H9 (cell line): ENCODE data around the gene RPL15. TPM values are rescaled to one million over a fixed set of nuclear protein-coding genes. Genes with fewer than 3 reads are reported as not detected.

Experiments used
- DNase-seq: peaks from one replicate; pipeline ENCODE4 v3.0.0-alpha.2; 2017
- H2AFZ ChIP-seq: one replicate; pipeline ENCODE4 v1.6.1; 2013; ENCODE audit warnings: mild to moderate bottlenecking, low read length, control low read depth, moderate library complexity
- H2AK5ac ChIP-seq: 2 replicates; pipeline ENCODE4 v1.6.1; 2013; ENCODE audit warnings: low read length, control low read depth, mixed read lengths; ENCODE audit not compliant: insufficient read length
- H2BK120ac ChIP-seq: one replicate; pipeline ENCODE4 v1.6.1; 2013; ENCODE audit warnings: low read depth, mild to moderate bottlenecking, low read length, control low read depth, inconsistent platforms; ENCODE audit not compliant: poor library complexity, severe bottlenecking
- H2BK12ac ChIP-seq: 2 replicates; pipeline ENCODE4 v1.6.1; 2013; ENCODE audit warnings: low read length, control low read depth, mixed read lengths, low read depth; ENCODE audit not compliant: insufficient read length
- H2BK15ac ChIP-seq: 2 replicates; pipeline ENCODE4 v1.6.1; 2013; ENCODE audit warnings: low read depth, low read length, control low read depth
- H2BK20ac ChIP-seq: one replicate; pipeline ENCODE4 v1.6.1; 2013; ENCODE audit warnings: low read depth, mild to moderate bottlenecking, low read length, control low read depth, inconsistent platforms; ENCODE audit not compliant: poor library complexity, severe bottlenecking
- H2BK5ac ChIP-seq: 2 replicates; pipeline ENCODE4 v1.6.1; 2013; ENCODE audit warnings: low read length, control low read depth, mixed read lengths; ENCODE audit not compliant: insufficient read length
- H3K14ac ChIP-seq: 2 replicates; pipeline ENCODE4 v1.6.1; 2013; ENCODE audit warnings: low read length, control low read depth; ENCODE audit not compliant: insufficient read depth
- H3K18ac ChIP-seq: 2 replicates; pipeline ENCODE4 v1.6.1; 2013; ENCODE audit warnings: low read depth, mild to moderate bottlenecking, mixed read lengths, low read length, control low read depth; ENCODE audit not compliant: insufficient read length
- H3K23ac ChIP-seq: 2 replicates; pipeline ENCODE4 v1.6.1; 2013; ENCODE audit warnings: low read length, control low read depth, mixed read lengths, low read depth; ENCODE audit not compliant: insufficient read length
- H3K23me2 ChIP-seq: 2 replicates; pipeline ENCODE4 v1.6.1; 2013; ENCODE audit warnings: low read depth, mild to moderate bottlenecking, mixed read lengths, low read length, control low read depth; ENCODE audit not compliant: insufficient read length, poor library complexity, severe bottlenecking
- H3K27ac ChIP-seq: 2 replicates; pipeline ENCODE4 v1.5.1; 2013; ENCODE audit warnings: low read length, control low read depth, mixed read lengths, low read depth; ENCODE audit not compliant: insufficient read length
- H3K27me3 ChIP-seq: 2 replicates; pipeline ENCODE4 v1.6.1; 2013; ENCODE audit warnings: low read length, control low read depth, inconsistent platforms; ENCODE audit not compliant: insufficient read depth
- H3K4ac ChIP-seq: 2 replicates; pipeline ENCODE4 v1.6.1; 2013; ENCODE audit warnings: low read depth, mild to moderate bottlenecking, control low read depth, inconsistent platforms, low read length, moderate library complexity
- H3K4me1 ChIP-seq: 2 replicates; pipeline ENCODE4 v1.6.1; 2013; ENCODE audit warnings: low read length, control low read depth, inconsistent platforms; ENCODE audit not compliant: insufficient read depth
- H3K4me2 ChIP-seq: 2 replicates; pipeline ENCODE4 v1.6.1; 2013; ENCODE audit warnings: low read length, control low read depth, mixed read lengths; ENCODE audit not compliant: insufficient read length, insufficient read depth
- H3K56ac ChIP-seq: 2 replicates; pipeline ENCODE4 v1.6.1; 2013; ENCODE audit warnings: low read depth, mild to moderate bottlenecking, mixed read lengths, low read length, control low read depth; ENCODE audit not compliant: insufficient read length
- H3K79me1 ChIP-seq: 2 replicates; pipeline ENCODE4 v1.6.1; 2013; ENCODE audit warnings: low read depth, mild to moderate bottlenecking, moderate library complexity, low read length, control low read depth, inconsistent platforms; ENCODE audit not compliant: insufficient read depth, poor library complexity, severe bottlenecking
- H3K79me2 ChIP-seq: 2 replicates; pipeline ENCODE4 v1.6.1; 2013; ENCODE audit warnings: low read length, control low read depth, inconsistent platforms; ENCODE audit not compliant: insufficient read depth
- H3K9ac ChIP-seq: 2 replicates; pipeline ENCODE4 v1.6.1; 2013; ENCODE audit warnings: low read length, control low read depth, mixed read lengths; ENCODE audit not compliant: insufficient read length; ENCODE audit errors: extremely low read depth
- H3K9me3 ChIP-seq: one replicate; pipeline ENCODE4 v1.6.1; 2013; ENCODE audit warnings: low read depth, low read length, inconsistent platforms; ENCODE audit not compliant: control insufficient read depth
- H3T11ph ChIP-seq: one replicate; pipeline ENCODE4 v1.6.1; 2013; ENCODE audit warnings: mild to moderate bottlenecking, low read length, control low read depth, inconsistent platforms
- H4K20me1 ChIP-seq: one replicate; pipeline ENCODE4 v1.6.1; 2013; ENCODE audit not compliant: control insufficient read depth, insufficient read length, insufficient read depth
- H4K5ac ChIP-seq: 2 replicates; pipeline ENCODE4 v1.6.1; 2013; ENCODE audit warnings: low read depth, mild to moderate bottlenecking, mixed read lengths, low read length, control low read depth; ENCODE audit not compliant: insufficient read length
- H4K8ac ChIP-seq: replicated peaks from 2 replicates; pipeline ENCODE4 v1.6.1; 2013; ENCODE audit warnings: low read length, control low read depth, mixed read lengths, low read depth; ENCODE audit not compliant: insufficient read length
- H4K91ac ChIP-seq: 2 replicates; pipeline ENCODE4 v1.6.1; 2013; ENCODE audit warnings: low read depth, mild to moderate bottlenecking, moderate library complexity, mixed read lengths, low read length, control low read depth; ENCODE audit not compliant: insufficient read length
- H3K27ac Mint-ChIP-seq, 3 experiments: 2 replicates in 2 of 3; 3 replicates in 1 of 3; pipeline ENCODE4 v1.8.0; 2020 to 2021; ENCODE audit warnings: mixed read lengths in 3 of 3, mild to moderate bottlenecking in 1 of 3, moderate library complexity in 1 of 3
- H3K27me3 Mint-ChIP-seq: 2 replicates; pipeline ENCODE4 v1.8.0; 2021; ENCODE audit warnings: low read depth, mild to moderate bottlenecking, moderate library complexity, mixed read lengths
- H3K36me3 Mint-ChIP-seq, 3 experiments: 2 replicates in 2 of 3; 3 replicates in 1 of 3; pipeline ENCODE4 v1.8.0; 2020 to 2021; ENCODE audit warnings: low read depth in 3 of 3, mixed read lengths in 3 of 3; ENCODE audit not compliant: insufficient read depth in 1 of 3
- H3K4me1 Mint-ChIP-seq, 2 experiments: 2 replicates each; pipeline ENCODE4 v1.8.0; 2020; ENCODE audit warnings: mixed read lengths in 2 of 2
- H3K4me3 Mint-ChIP-seq, 2 experiments: 2 replicates in 1 of 2; 3 replicates in 1 of 2; pipeline ENCODE4 v1.8.0; 2020 to 2021; ENCODE audit warnings: mild to moderate bottlenecking in 2 of 2, mixed read lengths in 2 of 2, moderate library complexity in 1 of 2
- H3K9me3 Mint-ChIP-seq, 2 experiments: 2 replicates in 1 of 2; 3 replicates in 1 of 2; pipeline ENCODE4 v1.8.0; 2020; ENCODE audit warnings: mild to moderate bottlenecking in 2 of 2, mixed read lengths in 2 of 2, moderate library complexity in 1 of 2
- WGBS: extraction: QIAGEN DNeasy Blood & Tissue Kit; methylation state at CpG from one replicate; pipeline ENCODE4 v1.1.7; 2013; ENCODE audit warnings: missing lambda C conversion rate, low lambda C conversion rate, mixed read lengths; ENCODE audit not compliant: insufficient read length; ENCODE audit errors: extremely low coverage; 5-methylcytosine and 5-hydroxymethylcytosine counted together
- total RNA-seq: library from RNA; stranded (reverse); gene quantifications from 2 replicates; pipeline ENCODE4 v1.2.1, GENCODE V29; 2021
- TF ChIP-seq, protein P1 (sequence below): fragments of 200-600 bp; sonication (generic); conservative IDR thresholded peaks from 3 replicates; pipeline ENCODE4 v1.8.0; 2021; ENCODE audit warnings: antibody characterized with exemption, mild to moderate bottlenecking

The RPL15 gene
- total RNA-seq, 1 experiment from 2014 or later, result 2,794 TPM

DNA sequence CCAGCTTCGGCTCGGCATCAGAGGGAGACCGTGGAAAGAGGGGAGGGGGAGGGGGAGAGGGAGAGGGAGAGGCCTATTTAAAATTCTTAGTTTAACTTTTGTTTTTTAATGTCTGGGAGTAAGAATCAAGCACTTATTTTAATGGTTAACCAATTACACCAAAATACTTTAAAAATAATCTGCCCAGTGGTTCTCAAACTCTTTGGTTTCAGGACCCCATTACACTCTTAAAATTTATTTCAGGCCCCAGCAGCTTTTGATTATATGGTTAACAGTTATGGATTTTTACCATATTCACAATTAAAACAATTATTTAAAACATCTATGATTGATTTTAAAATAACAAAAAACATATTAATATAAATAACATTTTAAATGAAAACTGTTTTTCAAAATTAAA is 44.6 kb upstream of the RPL15 start:
- Mint-ChIP-seq H3K27me3 (no peaks in the 10 kb centered on the region), H3K27ac (no peak overlapping the region), H3K36me3 (peaks cover 6 to 22% (median 18%) of the 10 kb centered on the region in 3 experiments; a peak in 6 of 7 replicates), H3K4me1 (peaks cover 25% of the 10 kb centered on the region in 2 experiments), H3K4me3 (no peak overlapping the region), H3K9me3 (peaks cover 4 to 5% of the 10 kb centered on the region in 2 experiments; a peak in 2 of 5 replicates)
- Histone ChIP-seq H3K56ac (no peak overlapping the region), H3K4me1 (peaks cover 2% of the 10 kb centered on the region; the same call in 1 of the 2 replicates), H2BK12ac (no peak overlapping the region), H3K4ac (no peak overlapping the region), H3K14ac (no peak overlapping the region), H3K27me3 (no peaks in the 10 kb centered on the region), H4K5ac (no peak overlapping the region), H3K79me1 (peaks cover 5% of the 10 kb centered on the region), H4K8ac (no peak overlapping the region), H3K9me3 (no peaks in the 10 kb centered on the region), H3K27ac (no peak overlapping the region), H3K79me2 (peaks cover 5% of the 10 kb centered on the region; the same call in 1 of the 2 replicates), H4K91ac (no peak overlapping the region), H3K23ac (no peak overlapping the region), H2BK20ac (no peak overlapping the region), H2AFZ (no peak overlapping the region), H3K9ac (no peak overlapping the region), H3K23me2 (no peaks in the 10 kb centered on the region), H3K18ac (no peak overlapping the region), H2BK120ac (no peak overlapping the region), H2BK15ac (no peak overlapping the region), H2AK5ac (no peak overlapping the region), H3K4me2 (no peak overlapping the region), H2BK5ac (no peak overlapping the region), H4K20me1 (no peaks in the 10 kb centered on the region), H3T11ph (no peak overlapping the region)
- DNase-seq, result no peak
- WGBS, result no CpG with 5 or more reads among the region's 3 CpGs
- TF ChIP-seq, protein P1, sequence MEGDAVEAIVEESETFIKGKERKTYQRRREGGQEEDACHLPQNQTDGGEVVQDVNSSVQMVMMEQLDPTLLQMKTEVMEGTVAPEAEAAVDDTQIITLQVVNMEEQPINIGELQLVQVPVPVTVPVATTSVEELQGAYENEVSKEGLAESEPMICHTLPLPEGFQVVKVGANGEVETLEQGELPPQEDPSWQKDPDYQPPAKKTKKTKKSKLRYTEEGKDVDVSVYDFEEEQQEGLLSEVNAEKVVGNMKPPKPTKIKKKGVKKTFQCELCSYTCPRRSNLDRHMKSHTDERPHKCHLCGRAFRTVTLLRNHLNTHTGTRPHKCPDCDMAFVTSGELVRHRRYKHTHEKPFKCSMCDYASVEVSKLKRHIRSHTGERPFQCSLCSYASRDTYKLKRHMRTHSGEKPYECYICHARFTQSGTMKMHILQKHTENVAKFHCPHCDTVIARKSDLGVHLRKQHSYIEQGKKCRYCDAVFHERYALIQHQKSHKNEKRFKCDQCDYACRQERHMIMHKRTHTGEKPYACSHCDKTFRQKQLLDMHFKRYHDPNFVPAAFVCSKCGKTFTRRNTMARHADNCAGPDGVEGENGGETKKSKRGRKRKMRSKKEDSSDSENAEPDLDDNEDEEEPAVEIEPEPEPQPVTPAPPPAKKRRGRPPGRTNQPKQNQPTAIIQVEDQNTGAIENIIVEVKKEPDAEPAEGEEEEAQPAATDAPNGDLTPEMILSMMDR, result no peak
